NCI-H187 (cell line): ENCODE measurements around the gene PTPRN2.
"Not testable (repeated sequence)": the region's sequence is repeated elsewhere in the genome, so short reads cannot be mapped to it uniquely, and the experiment has no call there.

Source experiments
- DNase-seq, 2 experiments: peaks; one replicate each; lab custom pipeline; 2025; lab: John Stamatoyannopoulos, UW

Gene PTPRN2

GRCh38 chr7:158550886-158551452, 36.7 kb downstream of the PTPRN2 start:
- no peak for DNase-seq

GRCh38 chr7:158550394-158550700, 37.3 kb downstream of the PTPRN2 start:
- DNase-seq, result no peak

- no peak for DNase-seq
These were observed 37.8 kb downstream of the PTPRN2 start for GRCh38 chr7:158549616-158550393.

GRCh38 chr7:158549176-158549615, 38.4 kb downstream of the PTPRN2 start:
- no peak for DNase-seq

GRCh38 chr7:158548726-158549125, 38.9 kb downstream of the PTPRN2 start:
- DNase-seq, result no peak

- no peak for DNase-seq
These were observed 39.8 kb downstream of the PTPRN2 start for GRCh38 chr7:158547817-158548216.

- no peak for DNase-seq
These were observed 41.0 kb downstream of the PTPRN2 start for GRCh38 chr7:158546626-158547025.

- DNase-seq, result no peak
These were observed 41.4 kb downstream of the PTPRN2 start for GRCh38 chr7:158546214-158546613.

GRCh38 chr7:158544708-158545107, 42.9 kb downstream of the PTPRN2 start:
- DNase-seq, result no peak

- DNase-seq, result no peak
These were observed 43.8 kb downstream of the PTPRN2 start for GRCh38 chr7:158543840-158544239.

- DNase-seq, result no peak
These were observed 44.7 kb downstream of the PTPRN2 start for GRCh38 chr7:158542651-158543566.

- DNase-seq, result no peak
These were observed 46.1 kb downstream of the PTPRN2 start for GRCh38 chr7:158541346-158542010.

- DNase-seq, result no peak
These were observed 47.9 kb downstream of the PTPRN2 start for GRCh38 chr7:158539711-158540146.

- DNase-seq, result no peak
These were observed 49.3 kb downstream of the PTPRN2 start for GRCh38 chr7:158538156-158538946.

- DNase-seq, result no peak
These were observed 50.1 kb downstream of the PTPRN2 start for GRCh38 chr7:158537516-158537882.

- DNase-seq, result no peak
These were observed 50.6 kb downstream of the PTPRN2 start for GRCh38 chr7:158536871-158537515.

GRCh38 chr7:158535079-158535478, 52.5 kb downstream of the PTPRN2 start:
- no peak for DNase-seq

- DNase-seq, result no peak
These were observed 53.0 kb downstream of the PTPRN2 start for GRCh38 chr7:158534598-158534997.

- not testable (repeated sequence) for DNase-seq
These were observed 53.5 kb downstream of the PTPRN2 start for GRCh38 chr7:158534134-158534515.

GRCh38 chr7:158533386-158534133, 54.1 kb downstream of the PTPRN2 start:
- no peak for DNase-seq
